GM21619 (cell line): ENCODE measurements around the gene CHD6.

ENCODE experiments used
- ATAC-seq: cut with Tn5 transposase; IDR thresholded peaks from one replicate; pipeline ENCODE4 v1.9.1; 2021; ENCODE audit not compliant: unreplicated experiment

Gene CHD6

GRCh38 chr20:41510847-41511450 is 107.2 kb downstream of the CHD6 start:
- ATAC-seq, result no peak

GRCh38 chr20:41510224-41510623 is 108.0 kb downstream of the CHD6 start:
- ATAC-seq, result no peak

GRCh38 chr20:41509316-41510200 is 108.6 kb downstream of the CHD6 start:
- no peak for ATAC-seq

- no peak for ATAC-seq
These were observed 109.8 kb downstream of the CHD6 start for GRCh38 chr20:41508335-41508734.

GRCh38 chr20:41507851-41508250 is 110.3 kb downstream of the CHD6 start:
- ATAC-seq, result no peak

GRCh38 chr20:41507436-41507835 is 110.7 kb downstream of the CHD6 start:
- ATAC-seq, result no peak

- no peak for ATAC-seq
These were observed 111.8 kb downstream of the CHD6 start for GRCh38 chr20:41506192-41506915.

- no peak for ATAC-seq
These were observed 113.0 kb downstream of the CHD6 start for GRCh38 chr20:41505184-41505583.

- ATAC-seq, result no peak
These were observed 116.8 kb downstream of the CHD6 start for GRCh38 chr20:41501376-41501775.

GRCh38 chr20:41499961-41500725 is 118.0 kb downstream of the CHD6 start:
- ATAC-seq, result no peak

GRCh38 chr20:41499064-41499463 is 119.1 kb downstream of the CHD6 start:
- no peak for ATAC-seq

GRCh38 chr20:41497186-41497895 is 120.8 kb downstream of the CHD6 start:
- ATAC-seq, result no peak

GRCh38 chr20:41494451-41494850 is 123.7 kb downstream of the CHD6 start:
- no peak for ATAC-seq

GRCh38 chr20:41483553-41483930 is 134.6 kb downstream of the CHD6 start:
- ATAC-seq, result no peak

GRCh38 chr20:41482647-41483552 is 135.3 kb downstream of the CHD6 start:
- ATAC-seq, result no peak

GRCh38 chr20:41480054-41480770 is 138.0 kb downstream of the CHD6 start:
- ATAC-seq, result no peak

GRCh38 chr20:41479113-41479512 is 139.1 kb downstream of the CHD6 start:
- no peak for ATAC-seq

- ATAC-seq, result no peak
These were observed 140.2 kb downstream of the CHD6 start for GRCh38 chr20:41478026-41478425.

- ATAC-seq, result no peak
These were observed 141.7 kb downstream of the CHD6 start for GRCh38 chr20:41476446-41476845.
